ENCODE measurements around the gene EAF1. TPM values are rescaled to one million over a fixed set of nuclear protein-coding genes. Genes with fewer than 3 reads are reported as not detected.

EAF1 gene
- total and polyA plus RNA-seq, 8 donors, result 17.4 to 23.0 (median 19.9) TPM

- H3K27ac ChIP-seq, result peak overlapping the region; percentile 37 to 88
- no peaks in the 10 kb centered on the region for H3K9me3 ChIP-seq
- peaks cover 7 to 57% of the 10 kb centered on the region in 2 donors for H3K4me1 ChIP-seq
- intact Hi-C loops (cut with DNase I), result loop anchor here in 1 of 2 donors (10.0 kb wide), 1 partner anchor 127 kb away; no protein-coding TSS in a partner anchor
- H3K27me3 ChIP-seq, result no peaks in the 10 kb centered on the region
- H3K36me3 ChIP-seq, result peaks cover 0 to 46% of the 10 kb centered on the region in 2 donors
- H3K4me3 ChIP-seq, result peak overlapping the region; percentile 81 to 94
- DNase-seq, result no peak
- ATAC-seq, result peak; percentile 38
- TF ChIP-seq, protein P1, sequence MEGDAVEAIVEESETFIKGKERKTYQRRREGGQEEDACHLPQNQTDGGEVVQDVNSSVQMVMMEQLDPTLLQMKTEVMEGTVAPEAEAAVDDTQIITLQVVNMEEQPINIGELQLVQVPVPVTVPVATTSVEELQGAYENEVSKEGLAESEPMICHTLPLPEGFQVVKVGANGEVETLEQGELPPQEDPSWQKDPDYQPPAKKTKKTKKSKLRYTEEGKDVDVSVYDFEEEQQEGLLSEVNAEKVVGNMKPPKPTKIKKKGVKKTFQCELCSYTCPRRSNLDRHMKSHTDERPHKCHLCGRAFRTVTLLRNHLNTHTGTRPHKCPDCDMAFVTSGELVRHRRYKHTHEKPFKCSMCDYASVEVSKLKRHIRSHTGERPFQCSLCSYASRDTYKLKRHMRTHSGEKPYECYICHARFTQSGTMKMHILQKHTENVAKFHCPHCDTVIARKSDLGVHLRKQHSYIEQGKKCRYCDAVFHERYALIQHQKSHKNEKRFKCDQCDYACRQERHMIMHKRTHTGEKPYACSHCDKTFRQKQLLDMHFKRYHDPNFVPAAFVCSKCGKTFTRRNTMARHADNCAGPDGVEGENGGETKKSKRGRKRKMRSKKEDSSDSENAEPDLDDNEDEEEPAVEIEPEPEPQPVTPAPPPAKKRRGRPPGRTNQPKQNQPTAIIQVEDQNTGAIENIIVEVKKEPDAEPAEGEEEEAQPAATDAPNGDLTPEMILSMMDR (IDR thresholded peaks at IDR 0.05), result no peak
These were observed 583 bp downstream of the EAF1 start for GRCh38 chr3:15427981-15428380.

- TF ChIP-seq, protein P1 (IDR thresholded peaks at IDR 0.05), result no peak
- Histone ChIP-seq H3K4me1 (peaks cover 7 to 57% of the 10 kb centered on the region in 2 donors), H3K4me3 (peak overlapping the region; percentile 81 to 94), H3K27me3 (no peaks in the 10 kb centered on the region), H3K27ac (peak overlapping the region in 1 of 2 donors; percentile 88), H3K9me3 (no peaks in the 10 kb centered on the region), H3K36me3 (peaks cover 0 to 46% of the 10 kb centered on the region in 2 donors)
- ATAC-seq, result peak; percentile 41
- intact Hi-C loops (cut with DNase I), result loop anchor here in 1 of 2 donors (10.0 kb wide), 1 partner anchor 126 kb away; no protein-coding TSS in a partner anchor
- no peak for DNase-seq
These were observed 1.1 kb downstream of the EAF1 start for GRCh38 chr3:15428539-15428938.

DNA sequence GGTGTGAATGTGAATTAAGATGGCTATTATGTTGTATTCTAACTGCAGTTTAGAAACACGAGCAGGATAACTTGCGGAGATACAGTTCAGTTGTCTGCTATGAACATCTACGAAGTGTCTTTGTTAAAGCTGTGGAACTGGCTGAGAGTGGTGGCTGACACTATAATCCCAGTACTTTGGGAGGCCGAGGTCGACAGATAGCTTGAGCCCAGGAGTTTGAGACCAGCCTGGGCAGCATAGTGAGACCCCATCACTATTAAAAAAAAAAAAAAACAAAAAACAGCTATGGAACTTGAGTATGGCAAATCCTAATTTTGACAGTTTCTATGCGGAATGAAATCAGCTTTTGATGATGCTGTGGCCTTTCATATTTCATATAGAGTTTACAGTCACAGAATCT, 1.7 kb downstream of the EAF1 start:
- no peak overlapping the region for H3K27ac ChIP-seq
- intact Hi-C loops (cut with DNase I), result loop anchor here in 1 of 2 donors (10.0 kb wide), 1 partner anchor 126 kb away; no protein-coding TSS in a partner anchor
- no peaks in the 10 kb centered on the region for H3K9me3 ChIP-seq
- peaks cover 7 to 57% of the 10 kb centered on the region in 2 donors for H3K4me1 ChIP-seq
- peak overlapping the region in 1 of 2 donors; percentile 94 for H3K4me3 ChIP-seq
- H3K27me3 ChIP-seq, result no peaks in the 10 kb centered on the region
- DNase-seq (no peak), ATAC-seq (no peak)
- H3K36me3 ChIP-seq, result peaks cover 0 to 46% of the 10 kb centered on the region in 2 donors
- TF ChIP-seq, protein P1 (IDR thresholded peaks at IDR 0.05), result no peak

DNA sequence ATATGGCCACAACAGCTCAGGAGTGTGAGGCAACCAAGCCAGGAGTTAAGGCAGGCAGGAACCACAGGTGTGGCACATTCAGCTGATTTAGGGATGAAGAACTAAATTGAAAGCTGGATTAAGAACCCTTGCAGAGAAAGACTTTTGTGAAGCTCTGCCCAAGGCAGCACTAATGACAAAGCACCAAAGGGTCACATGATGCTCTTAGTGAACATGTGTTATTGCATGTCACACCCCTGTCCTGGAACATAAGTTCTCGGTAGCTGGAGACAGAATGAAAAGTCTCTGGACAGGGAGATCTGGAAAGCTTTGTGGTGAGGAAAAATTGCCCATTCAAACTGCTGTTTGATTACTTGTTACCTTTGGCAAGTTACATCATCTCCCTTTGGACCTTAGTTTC, 3.2 kb downstream of the EAF1 start:
- intact Hi-C loops (cut with DNase I), result no loop called here
- ATAC-seq, result no peak
- no peak overlapping the region for H3K4me3 ChIP-seq
- DNase-seq, result no peak
- peaks cover 5 to 58% of the 10 kb centered on the region in 2 donors for H3K36me3 ChIP-seq
- H3K27me3 ChIP-seq, result no peaks in the 10 kb centered on the region
- H3K27ac ChIP-seq, result no peak overlapping the region
- H3K4me1 ChIP-seq, result peaks cover 7 to 52% of the 10 kb centered on the region in 2 donors
- H3K9me3 ChIP-seq, result no peaks in the 10 kb centered on the region
- TF ChIP-seq, protein P1 (IDR thresholded peaks at IDR 0.05), result no peak

- Histone ChIP-seq H3K4me1 (peaks cover 7 to 45% of the 10 kb centered on the region in 2 donors), H3K4me3 (no peak overlapping the region), H3K27me3 (no peaks in the 10 kb centered on the region), H3K36me3 (peaks cover 5 to 65% of the 10 kb centered on the region in 2 donors), H3K27ac (no peak overlapping the region), H3K9me3 (no peaks in the 10 kb centered on the region)
- no peak for DNase-seq
- TF ChIP-seq, protein P1 (IDR thresholded peaks at IDR 0.05), result no peak
- no peak for ATAC-seq
- intact Hi-C loops (cut with DNase I), result no loop called here
These were observed 3.9 kb downstream of the EAF1 start for GRCh38 chr3:15431256-15431837.

Measured in left lung (tissue), 10 donors.